HG03442 (cell line): Measurements from ENCODE around the gene ROBO1.

Experiments used
- ATAC-seq: cut with Tn5 transposase; IDR thresholded peaks from one replicate; pipeline ENCODE4 v1.9.1; 2021; ENCODE audit warnings: mild to moderate bottlenecking, moderate library complexity; ENCODE audit not compliant: unreplicated experiment

The ROBO1 gene

GRCh38 chr3:78860567-78860966 is 907.2 kb downstream of the ROBO1 start:
- ATAC-seq = no peak

DNA sequence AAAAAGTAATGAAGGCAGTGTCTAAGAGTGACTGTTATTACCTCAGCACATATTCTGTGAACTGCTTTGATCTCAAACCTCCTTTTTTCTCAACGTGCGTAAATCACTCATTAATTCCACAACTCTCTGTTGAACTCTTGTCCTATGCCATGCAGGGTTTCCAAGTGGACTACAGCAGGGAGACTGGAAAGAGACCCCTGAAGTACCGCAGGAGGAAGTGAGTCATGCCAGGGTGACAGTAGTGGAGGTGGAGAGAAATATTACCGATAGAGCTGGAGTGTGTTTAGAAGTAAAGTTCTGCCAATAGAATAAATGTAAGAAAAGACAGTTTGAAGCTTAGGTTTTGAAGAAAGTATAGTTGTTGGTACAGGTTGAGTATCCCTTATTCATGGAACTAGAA is 908.9 kb downstream of the ROBO1 start:
- no peak for ATAC-seq

DNA sequence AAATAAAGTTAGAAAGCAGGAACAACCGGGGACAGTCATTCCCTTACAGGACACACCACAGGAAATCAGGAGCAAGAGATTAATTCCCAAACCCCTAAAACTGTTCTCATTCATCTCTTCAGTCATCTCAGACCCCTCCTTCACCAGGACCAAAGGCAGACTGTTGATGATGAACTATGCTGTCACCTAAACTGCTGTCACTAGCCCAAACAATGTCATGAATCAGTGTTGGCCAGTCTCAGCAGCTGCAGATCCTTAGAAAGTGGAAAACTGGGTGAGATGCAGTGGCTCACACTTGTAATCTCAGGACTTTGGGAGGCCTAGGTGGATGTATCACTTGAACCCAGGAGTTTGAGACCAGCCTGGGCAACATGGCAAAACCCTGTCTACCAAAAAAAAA is 909.6 kb downstream of the ROBO1 start:
- ATAC-seq = no peak

GRCh38 chr3:78857494-78858111 is 910.2 kb downstream of the ROBO1 start:
- ATAC-seq = no peak

- no peak for ATAC-seq
Measured at GRCh38 chr3:78856164-78856563, 911.6 kb downstream of the ROBO1 start.

DNA sequence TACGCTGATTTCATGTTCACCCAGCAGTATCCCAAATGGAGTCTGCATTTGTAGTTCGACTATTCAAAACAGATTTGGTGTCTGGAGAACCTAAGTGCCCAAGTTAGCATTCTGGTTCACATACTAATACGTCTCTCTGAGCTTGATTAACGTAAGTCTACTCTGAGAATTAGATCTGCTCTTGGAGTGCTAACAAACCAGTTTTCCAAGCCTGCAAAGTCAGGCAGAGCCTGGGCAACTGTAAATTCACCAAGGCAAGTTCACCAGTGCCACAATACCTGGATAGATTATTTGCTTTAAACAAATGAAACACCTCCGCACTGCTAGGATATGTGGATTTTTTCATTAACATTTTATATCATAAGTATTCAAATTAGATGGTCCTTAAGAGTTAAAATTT is 912.6 kb downstream of the ROBO1 start:
- no peak for ATAC-seq

GRCh38 chr3:78848392-78849288 is 919.2 kb downstream of the ROBO1 start:
- ATAC-seq = no peak

GRCh38 chr3:78847603-78848002 is 920.2 kb downstream of the ROBO1 start:
- no peak for ATAC-seq

GRCh38 chr3:78847203-78847602 is 920.6 kb downstream of the ROBO1 start:
- ATAC-seq = no peak

- no peak for ATAC-seq
Measured at GRCh38 chr3:78846718-78847117, 921.1 kb downstream of the ROBO1 start.

GRCh38 chr3:78845605-78846004 is 922.2 kb downstream of the ROBO1 start:
- no peak for ATAC-seq

DNA sequence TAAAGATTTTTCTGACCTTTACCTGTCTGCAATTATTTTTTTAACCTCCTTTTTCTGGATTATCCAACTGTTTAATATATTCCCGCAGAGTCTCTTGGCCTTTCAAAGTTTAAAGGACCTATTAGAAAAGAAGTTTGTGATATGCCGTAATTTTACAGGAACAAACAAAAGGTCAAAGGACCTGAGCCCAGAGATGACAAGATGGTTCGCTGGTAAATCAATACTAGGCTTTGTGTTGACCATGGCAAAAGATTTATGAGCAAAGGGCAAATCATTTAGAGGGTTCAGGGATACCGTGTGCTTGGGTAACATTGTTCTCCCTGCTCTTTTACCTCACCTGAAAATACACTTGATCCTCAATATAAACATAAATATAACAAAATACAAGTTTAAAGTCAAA is 923.5 kb downstream of the ROBO1 start:
- ATAC-seq = no peak

DNA sequence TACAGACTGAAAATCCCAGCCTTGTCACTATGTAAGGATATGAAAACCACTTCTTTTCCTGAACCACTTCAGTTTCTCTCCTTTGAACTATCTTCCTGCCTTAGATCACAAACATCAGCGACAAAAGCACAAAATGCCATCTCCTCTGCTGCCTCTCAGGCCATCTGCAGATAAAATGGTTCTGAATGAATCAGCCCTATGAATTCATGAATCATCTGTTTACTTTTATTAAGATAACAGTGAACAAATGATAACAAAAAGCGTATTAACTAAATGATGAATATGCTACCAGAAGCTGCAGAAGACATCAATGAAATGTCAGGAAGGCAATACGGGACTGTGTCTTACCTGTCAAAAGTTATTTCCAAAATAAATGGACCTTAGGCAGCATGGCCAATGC is 928.1 kb downstream of the ROBO1 start:
- ATAC-seq = no peak

- no peak for ATAC-seq
Measured at GRCh38 chr3:78838362-78838761, 929.4 kb downstream of the ROBO1 start.

DNA sequence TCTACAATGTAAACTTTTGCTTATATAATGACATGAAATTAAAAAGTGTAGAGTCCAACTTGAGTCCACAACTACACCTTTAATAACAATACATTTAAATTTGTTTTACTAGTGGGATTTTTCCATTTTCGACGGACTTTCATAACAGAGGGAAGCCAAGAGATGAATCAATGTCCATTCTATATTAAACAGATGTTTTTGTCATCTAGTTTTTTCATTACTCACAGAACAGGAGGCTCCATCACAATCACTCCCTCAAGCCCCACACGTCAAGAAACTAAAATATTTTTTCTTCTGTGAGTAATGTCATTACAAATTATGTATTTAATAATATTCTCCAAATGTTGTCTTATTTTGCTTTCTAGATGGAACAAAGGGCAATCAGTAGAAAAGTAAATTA is 932.9 kb downstream of the ROBO1 start:
- ATAC-seq = no peak

DNA sequence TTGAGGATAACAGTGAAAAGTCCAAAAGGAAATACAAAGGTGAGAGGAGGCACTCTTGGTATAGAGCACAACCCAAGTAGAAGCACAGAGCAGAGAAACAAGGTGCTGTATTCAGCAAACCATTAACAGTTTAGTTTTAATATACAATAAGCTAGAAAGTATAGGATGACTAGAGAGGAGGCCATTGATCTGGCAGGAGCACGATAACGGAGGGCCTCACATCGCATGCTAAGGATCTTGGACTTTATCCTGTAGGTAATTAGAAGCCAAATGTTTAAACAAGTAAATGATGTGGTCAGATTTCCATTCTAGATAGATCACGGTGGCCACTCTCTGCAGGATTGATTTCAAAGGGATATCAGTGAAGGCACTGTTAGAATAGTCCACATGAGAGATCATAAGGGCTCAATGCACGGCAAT is 935.0 kb downstream of the ROBO1 start:
- no peak for ATAC-seq

- ATAC-seq = no peak
Measured at GRCh38 chr3:78831446-78831972, 936.3 kb downstream of the ROBO1 start.

- no peak for ATAC-seq
Measured at GRCh38 chr3:78830470-78830869, 937.3 kb downstream of the ROBO1 start.

GRCh38 chr3:78827618-78828017 is 940.2 kb downstream of the ROBO1 start:
- no peak for ATAC-seq

DNA sequence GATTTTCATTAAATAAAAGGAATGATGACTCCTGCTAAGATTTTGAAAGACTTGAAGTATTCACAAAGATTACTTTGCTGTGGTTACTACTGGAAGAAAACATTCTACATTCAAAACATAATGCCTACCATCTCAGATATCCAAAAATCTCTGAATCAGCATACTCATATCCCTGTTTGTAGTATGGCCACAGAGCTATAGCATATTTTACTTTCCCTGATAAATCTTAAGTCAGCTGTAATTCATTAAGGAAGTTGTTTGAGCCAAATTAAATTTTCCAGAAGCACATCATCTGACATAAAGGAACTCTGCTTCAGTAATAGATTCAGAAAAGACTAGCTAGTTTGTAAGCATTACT is 942.0 kb downstream of the ROBO1 start:
- no peak for ATAC-seq

DNA sequence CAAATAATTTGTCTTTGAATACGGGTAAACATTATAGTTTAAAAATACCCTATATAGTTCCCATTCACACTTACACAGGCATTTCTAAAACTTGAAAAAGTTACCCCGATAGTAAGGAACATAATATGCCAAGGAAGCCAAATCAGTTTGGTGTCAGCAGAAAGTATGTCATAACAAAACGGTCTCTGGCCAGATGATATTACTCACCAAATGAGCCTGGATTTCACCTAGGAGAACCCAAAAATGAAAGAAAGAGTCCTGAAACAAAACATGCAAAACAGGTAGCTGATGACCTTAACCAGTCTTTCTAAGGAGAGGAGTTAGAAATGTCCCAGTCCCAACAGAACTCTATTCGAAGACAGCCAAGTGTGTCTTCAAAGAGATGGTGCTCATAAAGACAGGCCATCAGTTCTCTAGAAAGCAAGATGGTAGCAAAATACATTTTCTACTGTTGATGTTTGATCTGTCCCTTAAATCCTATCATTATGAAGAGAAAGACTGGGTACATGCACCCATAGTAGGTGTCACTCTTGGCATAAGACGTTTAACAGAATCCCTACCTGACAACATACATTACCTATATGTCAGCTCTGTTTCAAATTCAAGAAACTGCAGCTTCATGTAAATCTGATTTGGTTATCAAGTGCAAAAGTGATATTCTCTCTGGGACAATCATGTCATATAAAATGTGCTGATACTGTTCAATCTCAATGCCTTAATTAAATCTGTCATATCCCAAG is 942.5 kb downstream of the ROBO1 start:
- ATAC-seq = no peak

DNA sequence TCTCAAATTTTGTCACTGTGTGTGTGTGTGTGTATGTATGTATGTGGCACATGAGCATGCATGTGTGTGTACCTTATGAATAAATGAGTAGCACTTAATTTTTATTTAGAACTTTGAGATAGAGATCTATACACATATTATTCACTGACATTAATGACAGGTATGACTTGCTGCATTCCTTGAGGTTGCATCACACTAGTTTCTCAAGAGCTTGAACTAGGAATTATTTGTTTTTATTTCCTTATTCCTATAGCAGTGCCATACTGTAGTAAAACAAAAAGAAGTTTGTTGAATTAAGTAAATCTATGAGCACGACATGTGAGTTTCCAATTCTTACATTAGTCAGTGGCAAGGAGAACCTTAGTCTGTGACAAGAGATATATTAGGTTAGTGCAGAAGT is 943.9 kb downstream of the ROBO1 start:
- ATAC-seq = no peak
